PC-3 (cell line): ENCODE results near the gene ZNF132.

Experiments used
- CTCF ChIP-seq: fragments of 300-600 bp; sonication (generic); conservative IDR thresholded peaks from 2 replicates; pipeline ENCODE4 v1.5.1; 2017; ENCODE audit warnings: antibody characterized with exemption, low read depth, mild to moderate bottlenecking, low read length
- EZH2phosphoT487 ChIP-seq: fragments of 300-600 bp; sonication (generic); IDR thresholded peaks from 2 replicates; pipeline ENCODE4 v1.6.1; 2018; ENCODE audit warnings: mild to moderate bottlenecking, antibody characterized with exemption, low read length, borderline replicate concordance

GRCh38 chr19:58439576-58440554 is at the start of gene ZNF132:
- TF ChIP-seq CTCF (no peak), EZH2phosphoT487 (no peak)
